Islet precursor cell (in vitro differentiated cells): ENCODE data around the gene GPR35.

ENCODE experiments used
- DNase-seq: peaks from one replicate; pipeline ENCODE4 v3.0.0-alpha.2; 2018

GPR35 gene

GRCh38 chr2:240589850-240590525 lies 35.3 kb upstream of the GPR35 start:
- DNase-seq, result no peak

- DNase-seq, result no peak
Measured at GRCh38 chr2:240590681-240591111, 34.6 kb upstream of the GPR35 start.

GRCh38 chr2:240591226-240591625 lies 34.1 kb upstream of the GPR35 start:
- DNase-seq, result no peak

- DNase-seq, result no peak
Measured at GRCh38 chr2:240591784-240592183, 33.5 kb upstream of the GPR35 start.

GRCh38 chr2:240593026-240593702 lies 32.1 kb upstream of the GPR35 start:
- DNase-seq, result no peak

- DNase-seq, result no peak
Measured at GRCh38 chr2:240593703-240594451, 31.4 kb upstream of the GPR35 start.

- DNase-seq, result no peak
Measured at GRCh38 chr2:240594511-240595380, 30.5 kb upstream of the GPR35 start.

GRCh38 chr2:240595381-240596079 lies 29.8 kb upstream of the GPR35 start:
- DNase-seq, result peak; percentile 73

GRCh38 chr2:240596080-240596460 lies 29.2 kb upstream of the GPR35 start:
- no peak for DNase-seq

GRCh38 chr2:240596491-240596931 lies 28.8 kb upstream of the GPR35 start:
- DNase-seq, result no peak

GRCh38 chr2:240597054-240597418 lies 28.2 kb upstream of the GPR35 start:
- no peak for DNase-seq

GRCh38 chr2:240597419-240598181 lies 27.7 kb upstream of the GPR35 start:
- DNase-seq, result no peak

- DNase-seq, result no peak
Measured at GRCh38 chr2:240598311-240598911, 26.9 kb upstream of the GPR35 start.

GRCh38 chr2:240599141-240599583 lies 26.1 kb upstream of the GPR35 start:
- no peak for DNase-seq

GRCh38 chr2:240600451-240600961 lies 24.8 kb upstream of the GPR35 start:
- DNase-seq, result no peak

GRCh38 chr2:240601061-240601830 lies 24.0 kb upstream of the GPR35 start:
- no peak for DNase-seq

GRCh38 chr2:240601831-240602160 lies 23.5 kb upstream of the GPR35 start:
- no peak for DNase-seq

GRCh38 chr2:240602266-240603050 lies 22.8 kb upstream of the GPR35 start:
- DNase-seq, result no peak
